Neural progenitor cell (in vitro differentiated cells): ENCODE results near the gene TAGLN3. TPM values are rescaled to one million over a fixed set of nuclear protein-coding genes. Genes with fewer than 3 reads are reported as not detected.
A peak's percentile ranks its signal among the peaks of the same experiment; 100 is the strongest.

ENCODE experiments used
- DNase-seq: peaks from one replicate; pipeline ENCODE4 v3.0.0-alpha.2; 2016; ENCODE audit warnings: low spot score
- H2AFZ ChIP-seq: fragments of 200-600 bp; sonication (generic); replicated peaks from 2 replicates; pipeline ENCODE4 v1.6.1; 2016; ENCODE audit warnings: antibody characterized with exemption
- H3F3A ChIP-seq: fragments of 200-600 bp; sonication (generic); 2 replicates; pipeline ENCODE4 v1.6.1; 2016; ENCODE audit warnings: antibody characterized with exemption, low read depth
- H3K27ac ChIP-seq: fragments of 200-600 bp; sonication (generic); 2 replicates; pipeline ENCODE4 v1.5.1; 2016; ENCODE audit warnings: mild to moderate bottlenecking
- H3K27me3 ChIP-seq: fragments of 200-600 bp; sonication (generic); 2 replicates; pipeline ENCODE4 v1.6.1; 2016; ENCODE audit warnings: mild to moderate bottlenecking, moderate library complexity
- H3K36me3 ChIP-seq: fragments of 200-600 bp; sonication (generic); 2 replicates; pipeline ENCODE4 v1.5.1; 2016
- H3K4me1 ChIP-seq: fragments of 200-600 bp; sonication (generic); 2 replicates; pipeline ENCODE4 v1.6.1; 2016; ENCODE audit warnings: mixed run types
- H3K4me2 ChIP-seq: fragments of 200-600 bp; sonication (generic); 2 replicates; pipeline ENCODE4 v1.6.1; 2016
- H3K4me3 ChIP-seq: fragments of 200-600 bp; sonication (generic); 2 replicates; pipeline ENCODE4 v1.5.1; 2016
- H3K79me2 ChIP-seq: fragments of 200-600 bp; sonication (generic); 2 replicates; pipeline ENCODE4 v1.6.1; 2016; ENCODE audit warnings: low read depth
- H3K9ac ChIP-seq: fragments of 200-600 bp; sonication (generic); 2 replicates; pipeline ENCODE4 v1.6.1; 2016
- H3K9me3 ChIP-seq: fragments of 200-600 bp; sonication (generic); 2 replicates; pipeline ENCODE4 v1.5.1; 2016; ENCODE audit warnings: low read depth
- H4K20me1 ChIP-seq: fragments of 200-600 bp; sonication (generic); 2 replicates; pipeline ENCODE4 v1.6.1; 2016; ENCODE audit warnings: low read depth
- H3K27ac Mint-ChIP-seq: 3 replicates; pipeline ENCODE4 v1.8.0; 2021; ENCODE audit warnings: mixed read lengths
- H3K27me3 Mint-ChIP-seq: 2 replicates; pipeline ENCODE4 v1.8.0; 2022; ENCODE audit warnings: low read depth, mild to moderate bottlenecking, inconsistent platforms, moderate library complexity, mixed read lengths; ENCODE audit not compliant: insufficient read depth
- H3K36me3 Mint-ChIP-seq: 3 replicates; pipeline ENCODE4 v1.8.0; 2021; ENCODE audit warnings: mixed read lengths
- H3K4me1 Mint-ChIP-seq: 3 replicates; pipeline ENCODE4 v1.8.0; 2021; ENCODE audit warnings: mixed read lengths
- H3K4me3 Mint-ChIP-seq: 3 replicates; pipeline ENCODE4 v1.8.0; 2021; ENCODE audit warnings: mild to moderate bottlenecking, moderate library complexity, mixed read lengths
- H3K9me3 Mint-ChIP-seq: 3 replicates; pipeline ENCODE4 v1.8.0; 2020; ENCODE audit warnings: mixed read lengths
- CTCF ChIP-seq: fragments of 200-600 bp; sonication (generic); IDR thresholded peaks from 2 replicates; pipeline ENCODE4 v1.5.1; 2017; ENCODE audit warnings: antibody characterized with exemption, mild to moderate bottlenecking
- EZH2 ChIP-seq: fragments of 200-600 bp; sonication (generic); IDR thresholded peaks from 2 replicates; pipeline ENCODE4 v1.6.1; 2017; ENCODE audit warnings: antibody characterized with exemption, mild to moderate bottlenecking, moderate library complexity
- EZH2phosphoT487 ChIP-seq: fragments of 200-600 bp; sonication (generic); IDR thresholded peaks from 2 replicates; pipeline ENCODE4 v1.6.1; 2017; ENCODE audit warnings: antibody characterized with exemption
- total RNA-seq: library from RNA; depleted of rRNA; stranded (reverse); fragments of >200 nt; gene quantifications from 2 replicates; pipeline ENCODE4 v1.2.3, GENCODE V29; 2015; ENCODE audit warnings: low replicate concordance

Gene TAGLN3
- total RNA-seq, 1 donor from 2014 or later: 46.6 TPM

DNA sequence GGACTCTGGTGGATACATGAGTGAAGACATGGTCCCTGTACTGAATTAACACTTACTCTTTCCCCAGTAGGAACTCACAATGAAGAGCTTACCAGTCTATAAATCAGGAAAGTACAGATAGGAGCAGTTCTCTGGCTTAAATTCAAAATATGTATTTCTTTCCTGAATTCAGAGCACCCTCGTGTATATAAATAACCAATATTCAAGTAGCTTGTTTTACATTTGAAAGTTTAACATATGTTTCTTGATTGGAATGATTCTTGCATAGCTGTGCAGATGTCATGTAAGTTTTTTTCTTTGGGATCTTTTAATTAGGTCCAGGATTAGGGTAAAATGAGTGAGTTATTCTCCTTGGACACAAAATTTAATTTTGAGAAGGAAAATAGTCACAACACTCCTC is 21.0 kb downstream of the TAGLN3 start:
- no peak overlapping the region for H3K4me3 ChIP-seq
- H3K9ac ChIP-seq: no peak overlapping the region
- no peaks in the 10 kb centered on the region for H3K79me2 ChIP-seq
- no peaks in the 10 kb centered on the region for H3K27me3 ChIP-seq
- no peaks in the 10 kb centered on the region for H3K9me3 ChIP-seq
- Mint-ChIP-seq H3K27ac (peak overlapping the region; percentile 84), H3K27me3 (peaks cover 10% of the 10 kb centered on the region), H3K4me3 (no peak overlapping the region), H3K4me1 (peaks cover 52% of the 10 kb centered on the region), H3K9me3 (peaks cover 26% of the 10 kb centered on the region), H3K36me3 (peaks cover 10% of the 10 kb centered on the region)
- TF ChIP-seq EZH2: no peak
- H3K4me2 ChIP-seq: no peak overlapping the region
- no peak overlapping the region for H2AFZ ChIP-seq
- no peaks in the 10 kb centered on the region for H3K36me3 ChIP-seq
- H3K27ac ChIP-seq: no peak overlapping the region
- no peaks in the 10 kb centered on the region for H4K20me1 ChIP-seq
- DNase-seq: no peak
- peaks cover 20% of the 10 kb centered on the region for H3K4me1 ChIP-seq
- peaks cover 16% of the 10 kb centered on the region for H3F3A ChIP-seq

GRCh38 chr3:112020674-112021085 is 22.0 kb downstream of the TAGLN3 start:
- H4K20me1 ChIP-seq: no peaks in the 10 kb centered on the region
- Mint-ChIP-seq H3K27ac (peak overlapping the region; percentile 97), H3K27me3 (peaks cover 10% of the 10 kb centered on the region), H3K9me3 (peaks cover 26% of the 10 kb centered on the region), H3K36me3 (peaks cover 7% of the 10 kb centered on the region), H3K4me1 (peaks cover 49% of the 10 kb centered on the region), H3K4me3 (peak overlapping the region; percentile 54)
- H3K36me3 ChIP-seq: no peaks in the 10 kb centered on the region
- peak overlapping the region; percentile 73 for H3K27ac ChIP-seq
- H3K4me3 ChIP-seq: no peak overlapping the region
- H3F3A ChIP-seq: peaks cover 16% of the 10 kb centered on the region
- peak overlapping the region; percentile 17 for H3K4me2 ChIP-seq
- no peaks in the 10 kb centered on the region for H3K79me2 ChIP-seq
- DNase-seq: peak; percentile 83
- peaks cover 20% of the 10 kb centered on the region for H3K4me1 ChIP-seq
- no peaks in the 10 kb centered on the region for H3K27me3 ChIP-seq
- no peak overlapping the region for H2AFZ ChIP-seq
- TF ChIP-seq EZH2 (no peak), CTCF (no peak), EZH2phosphoT487 (no peak)
- no peaks in the 10 kb centered on the region for H3K9me3 ChIP-seq
- H3K9ac ChIP-seq: no peak overlapping the region

GRCh38 chr3:112027142-112027541 is 28.4 kb downstream of the TAGLN3 start:
- H3K4me3 Mint-ChIP-seq: peak overlapping the region; percentile 4

More at GRCh38 chr3:112027142-112027541, 28.4 kb downstream of the TAGLN3 start:
- no peak for DNase-seq
- no peaks in the 10 kb centered on the region for H3K9me3 ChIP-seq
- Mint-ChIP-seq H3K4me1 (peaks cover 20% of the 10 kb centered on the region), H3K27ac (no peak overlapping the region), H3K9me3 (peaks cover 16% of the 10 kb centered on the region), H3K36me3 (peaks cover 7% of the 10 kb centered on the region), H3K27me3 (peaks cover 13% of the 10 kb centered on the region)
- no peaks in the 10 kb centered on the region for H3K79me2 ChIP-seq
- no peak overlapping the region for H3K4me2 ChIP-seq
- no peak overlapping the region for H2AFZ ChIP-seq
- H3K4me3 ChIP-seq: no peak overlapping the region
- H4K20me1 ChIP-seq: no peaks in the 10 kb centered on the region
- TF ChIP-seq EZH2 (no peak), EZH2phosphoT487 (no peak), CTCF (no peak)
- H3K27ac ChIP-seq: no peak overlapping the region
- no peaks in the 10 kb centered on the region for H3F3A ChIP-seq
- H3K27me3 ChIP-seq: no peaks in the 10 kb centered on the region
- H3K9ac ChIP-seq: no peak overlapping the region
- H3K36me3 ChIP-seq: no peaks in the 10 kb centered on the region
- no peaks in the 10 kb centered on the region for H3K4me1 ChIP-seq
